ENCODE measurements around the gene GRIFIN.

GRIFIN gene

DNA sequence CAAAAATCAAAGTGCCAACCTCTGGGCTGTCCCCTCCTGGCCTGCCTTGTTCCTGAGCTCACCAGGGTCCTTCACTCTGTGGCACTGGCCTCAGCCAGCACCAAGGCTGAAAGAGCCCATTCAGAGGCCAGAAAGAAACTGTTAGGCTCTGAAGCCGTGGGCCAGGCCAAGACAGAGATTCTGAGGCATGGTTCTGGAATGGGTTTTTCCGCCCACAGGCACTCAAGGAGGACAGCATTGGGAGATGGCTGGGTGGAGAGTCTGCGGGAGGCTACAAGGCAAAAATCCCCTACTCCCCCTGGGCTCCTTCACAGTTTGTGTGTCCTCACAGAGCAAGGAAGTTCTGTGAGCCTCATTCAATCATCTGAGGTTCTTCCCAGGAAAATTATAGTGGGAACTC lies 31.7 kb downstream of the GRIFIN start:
- no peaks in the 10 kb centered on the region for H3K9me3 ChIP-seq (ENCODE audit: control insufficient read depth, low read length)
- H3K36me3 ChIP-seq (ENCODE audit: control insufficient read depth, insufficient read depth, low read length): no peaks in the 10 kb centered on the region
- H3K27ac ChIP-seq (ENCODE audit: insufficient read depth, low read length, poor library complexity, severe bottlenecking): no peak overlapping the region
- no peak overlapping the region for H3K4me3 ChIP-seq (ENCODE audit: insufficient read depth, low read depth, low read length, poor library complexity, severe bottlenecking)
- DNase-seq: no peak
- H3K4me1 ChIP-seq (ENCODE audit: control insufficient read depth, insufficient read depth, low read length, poor library complexity, severe bottlenecking): no peaks in the 10 kb centered on the region
- no peaks in the 10 kb centered on the region for H3K27me3 ChIP-seq (replicated peaks; ENCODE audit: control insufficient read depth, insufficient read depth, low read length, poor library complexity, severe bottlenecking)

DNA sequence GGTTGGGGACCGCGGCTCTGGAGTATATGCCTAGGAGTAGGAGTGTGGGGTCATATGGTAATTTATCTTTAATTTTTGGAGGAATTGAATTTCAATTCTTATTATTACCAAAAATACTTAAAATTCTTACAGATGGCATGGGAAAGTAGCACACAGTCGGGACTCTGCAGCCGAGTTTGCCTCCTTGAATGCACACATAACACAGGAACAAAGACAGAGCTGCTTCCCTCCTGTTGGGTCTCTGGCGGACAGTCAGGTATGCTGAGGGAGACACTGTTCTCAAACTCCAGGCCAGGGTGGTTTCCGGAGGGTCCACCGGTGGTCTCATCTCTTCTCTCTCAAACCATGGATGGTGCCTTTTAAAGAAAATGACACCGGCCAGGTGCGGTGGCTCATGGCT lies 32.7 kb downstream of the GRIFIN start:
- Histone ChIP-seq H3K36me3 (ENCODE audit: control insufficient read depth, insufficient read depth, low read length) (no peaks in the 10 kb centered on the region), H3K27me3 (replicated peaks; ENCODE audit: control insufficient read depth, insufficient read depth, low read length, poor library complexity, severe bottlenecking) (no peaks in the 10 kb centered on the region), H3K27ac (ENCODE audit: insufficient read depth, low read length, poor library complexity, severe bottlenecking) (no peak overlapping the region), H3K9me3 (ENCODE audit: control insufficient read depth, low read length) (no peaks in the 10 kb centered on the region), H3K4me3 (ENCODE audit: insufficient read depth, low read depth, low read length, poor library complexity, severe bottlenecking) (no peak overlapping the region), H3K4me1 (ENCODE audit: control insufficient read depth, insufficient read depth, low read length, poor library complexity, severe bottlenecking) (no peaks in the 10 kb centered on the region)
- DNase-seq: no peak

DNA sequence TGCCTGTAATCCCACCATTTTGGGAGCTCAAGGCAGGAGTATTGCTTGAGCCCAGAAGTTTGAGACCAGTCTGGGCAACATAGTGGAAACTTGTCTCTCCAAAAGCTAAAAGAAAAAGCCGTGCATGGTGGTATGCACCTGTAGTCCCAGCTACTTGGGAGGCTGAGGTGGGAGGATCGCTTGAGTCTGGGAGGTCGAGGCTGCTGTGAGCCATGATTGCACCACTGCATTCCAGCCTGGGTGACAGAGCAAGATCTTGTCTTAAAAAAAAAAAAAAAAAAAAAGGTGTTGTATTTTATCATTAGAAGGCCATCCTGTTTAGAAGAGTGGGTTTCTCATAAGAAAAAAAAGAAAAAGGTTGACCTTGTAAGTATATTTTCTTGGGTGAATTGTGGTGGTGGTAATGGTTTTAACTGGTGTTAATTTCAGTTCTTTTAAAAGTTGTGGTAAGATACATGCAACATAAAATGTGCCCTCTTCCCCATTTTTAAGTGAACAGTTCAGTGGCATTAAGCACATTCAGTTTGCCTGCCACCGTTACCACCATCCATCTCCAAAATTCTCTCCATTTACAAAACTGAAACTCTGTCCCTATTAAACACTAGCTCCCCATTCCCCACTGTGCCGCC lies 34.7 kb downstream of the GRIFIN start:
- no peaks in the 10 kb centered on the region for H3K9me3 ChIP-seq (ENCODE audit: control insufficient read depth, low read length)
- H3K27me3 ChIP-seq (replicated peaks; ENCODE audit: control insufficient read depth, insufficient read depth, low read length, poor library complexity, severe bottlenecking): no peaks in the 10 kb centered on the region
- no peak overlapping the region for H3K4me3 ChIP-seq (ENCODE audit: insufficient read depth, low read depth, low read length, poor library complexity, severe bottlenecking)
- H3K36me3 ChIP-seq (ENCODE audit: control insufficient read depth, insufficient read depth, low read length): no peaks in the 10 kb centered on the region
- no peak for DNase-seq
- H3K27ac ChIP-seq (ENCODE audit: insufficient read depth, low read length, poor library complexity, severe bottlenecking): no peak overlapping the region
- no peaks in the 10 kb centered on the region for H3K4me1 ChIP-seq (ENCODE audit: control insufficient read depth, insufficient read depth, low read length, poor library complexity, severe bottlenecking)

DNA sequence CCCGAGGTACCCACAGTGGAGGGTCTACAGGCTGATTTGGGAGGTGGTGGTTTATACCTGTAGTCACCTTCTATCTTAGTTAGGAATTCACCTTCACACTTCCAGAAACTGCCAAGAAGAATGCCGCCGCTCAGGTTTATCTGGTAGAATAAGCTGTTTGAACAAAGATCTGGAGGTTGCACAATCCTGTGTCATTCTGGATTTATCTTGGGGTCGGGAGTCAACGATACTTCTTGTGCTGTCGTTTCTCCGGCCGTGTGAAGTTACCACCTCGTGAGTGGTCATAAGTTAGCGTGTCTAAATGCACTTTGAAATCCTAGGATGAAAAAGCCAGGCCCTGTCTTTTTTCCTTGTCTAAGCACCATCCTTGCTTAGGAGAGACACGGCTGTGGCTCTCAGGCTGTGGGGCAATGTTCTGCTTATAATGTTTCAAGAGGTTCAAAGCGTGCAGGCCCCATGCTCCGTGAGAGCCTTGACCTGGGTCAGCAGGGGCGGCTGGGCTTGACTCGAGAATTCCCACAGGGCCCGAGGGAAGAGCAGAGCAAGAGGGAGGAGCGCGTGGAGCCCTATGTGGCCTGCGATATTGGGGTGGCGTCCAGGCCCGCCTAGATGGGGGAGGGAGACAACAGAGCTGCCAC lies 35.5 kb downstream of the GRIFIN start:
- Histone ChIP-seq H3K36me3 (ENCODE audit: control insufficient read depth, insufficient read depth, low read length) (peaks cover under 1% of the 10 kb centered on the region), H3K4me3 (ENCODE audit: insufficient read depth, low read depth, low read length, poor library complexity, severe bottlenecking) (no peak overlapping the region), H3K27ac (ENCODE audit: insufficient read depth, low read length, poor library complexity, severe bottlenecking) (no peak overlapping the region), H3K9me3 (ENCODE audit: control insufficient read depth, low read length) (no peaks in the 10 kb centered on the region), H3K27me3 (replicated peaks; ENCODE audit: control insufficient read depth, insufficient read depth, low read length, poor library complexity, severe bottlenecking) (no peaks in the 10 kb centered on the region), H3K4me1 (ENCODE audit: control insufficient read depth, insufficient read depth, low read length, poor library complexity, severe bottlenecking) (no peaks in the 10 kb centered on the region)
- no peak for DNase-seq

DNA sequence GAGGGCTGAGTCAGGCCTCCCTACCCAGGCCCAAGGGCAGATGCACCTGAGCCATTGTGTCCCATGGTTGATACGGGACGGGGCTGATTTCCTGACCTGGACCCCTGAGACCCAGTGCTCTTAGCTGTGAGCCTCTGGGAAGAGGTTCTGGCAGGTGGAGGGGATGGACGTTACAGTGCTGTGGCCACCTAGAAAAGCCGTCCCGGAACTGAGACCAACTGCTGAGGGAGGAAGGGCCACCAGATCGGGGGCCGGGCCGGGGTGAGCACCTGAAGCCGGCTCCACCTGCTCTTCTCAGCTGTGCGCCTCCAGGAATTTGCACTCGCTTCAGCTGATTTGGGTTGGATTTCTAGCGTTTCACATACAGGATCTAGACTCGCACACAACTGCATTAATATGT lies 37.4 kb downstream of the GRIFIN start:
- no peaks in the 10 kb centered on the region for H3K9me3 ChIP-seq (ENCODE audit: control insufficient read depth, low read length)
- H3K27me3 ChIP-seq (replicated peaks; ENCODE audit: control insufficient read depth, insufficient read depth, low read length, poor library complexity, severe bottlenecking): no peaks in the 10 kb centered on the region
- DNase-seq: no peak
- H3K27ac ChIP-seq (ENCODE audit: insufficient read depth, low read length, poor library complexity, severe bottlenecking): no peak overlapping the region
- H3K4me3 ChIP-seq (ENCODE audit: insufficient read depth, low read depth, low read length, poor library complexity, severe bottlenecking): no peak overlapping the region
- peaks cover 10% of the 10 kb centered on the region for H3K36me3 ChIP-seq (ENCODE audit: control insufficient read depth, insufficient read depth, low read length)
- H3K4me1 ChIP-seq (ENCODE audit: control insufficient read depth, insufficient read depth, low read length, poor library complexity, severe bottlenecking): no peaks in the 10 kb centered on the region

DNA sequence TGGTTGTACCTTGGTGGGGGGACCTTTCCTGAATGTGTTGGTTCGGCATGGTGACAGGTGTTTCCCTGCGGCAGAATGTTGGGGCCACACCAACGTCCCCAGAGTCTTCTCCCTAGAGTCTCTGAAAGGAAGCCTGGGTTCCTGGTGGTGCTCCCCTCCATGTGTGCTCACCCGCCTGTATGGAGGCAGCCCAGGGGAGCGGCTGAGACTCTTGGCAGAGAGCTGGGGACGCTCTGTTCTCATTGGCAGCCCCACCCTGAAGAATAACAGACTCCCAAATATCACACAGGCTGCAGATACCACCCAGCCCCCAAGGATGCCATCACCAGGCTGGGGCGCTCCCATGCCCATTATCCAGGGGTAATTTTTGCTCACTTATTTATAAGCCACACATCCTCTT lies 38.0 kb downstream of the GRIFIN start:
- Histone ChIP-seq H3K4me1 (ENCODE audit: control insufficient read depth, insufficient read depth, low read length, poor library complexity, severe bottlenecking) (no peaks in the 10 kb centered on the region), H3K27ac (ENCODE audit: insufficient read depth, low read length, poor library complexity, severe bottlenecking) (no peak overlapping the region), H3K4me3 (ENCODE audit: insufficient read depth, low read depth, low read length, poor library complexity, severe bottlenecking) (no peak overlapping the region), H3K36me3 (ENCODE audit: control insufficient read depth, insufficient read depth, low read length) (peaks cover 16% of the 10 kb centered on the region), H3K27me3 (replicated peaks; ENCODE audit: control insufficient read depth, insufficient read depth, low read length, poor library complexity, severe bottlenecking) (no peaks in the 10 kb centered on the region), H3K9me3 (ENCODE audit: control insufficient read depth, low read length) (no peaks in the 10 kb centered on the region)
- DNase-seq: no peak

DNA sequence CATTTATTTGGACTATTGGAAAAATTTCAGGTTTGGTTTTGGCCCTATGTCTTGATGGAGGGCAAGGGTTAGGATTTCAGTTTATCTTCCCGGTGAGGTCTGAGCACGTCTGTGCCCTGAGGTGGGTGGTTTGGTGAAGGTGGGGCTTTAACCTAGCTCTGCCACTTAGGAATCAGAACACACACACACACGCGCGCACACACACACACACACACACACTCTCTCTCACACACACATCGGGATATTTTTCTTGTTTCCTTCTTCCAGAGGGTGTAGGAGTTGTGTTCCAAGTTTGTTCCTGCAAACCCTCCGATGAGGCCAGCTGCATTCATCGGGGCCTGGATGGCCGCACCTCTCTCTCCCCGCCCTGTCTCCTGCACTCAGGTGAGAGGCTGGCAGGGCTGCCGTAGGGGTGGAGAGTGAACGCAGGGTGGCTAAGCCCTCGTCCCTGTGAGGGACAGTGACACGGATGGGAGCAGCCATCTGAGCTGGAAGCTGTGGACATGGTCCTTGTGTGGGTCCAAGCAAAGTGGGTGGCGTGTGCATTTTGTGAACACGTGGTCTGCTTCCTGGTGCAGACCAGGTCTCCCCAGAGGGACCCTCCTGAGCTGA lies 38.6 kb downstream of the GRIFIN start:
- Histone ChIP-seq H3K4me3 (ENCODE audit: insufficient read depth, low read depth, low read length, poor library complexity, severe bottlenecking) (no peak overlapping the region), H3K9me3 (ENCODE audit: control insufficient read depth, low read length) (no peaks in the 10 kb centered on the region), H3K36me3 (ENCODE audit: control insufficient read depth, insufficient read depth, low read length) (peaks cover 22% of the 10 kb centered on the region), H3K4me1 (ENCODE audit: control insufficient read depth, insufficient read depth, low read length, poor library complexity, severe bottlenecking) (no peaks in the 10 kb centered on the region), H3K27me3 (replicated peaks; ENCODE audit: control insufficient read depth, insufficient read depth, low read length, poor library complexity, severe bottlenecking) (no peaks in the 10 kb centered on the region), H3K27ac (ENCODE audit: insufficient read depth, low read length, poor library complexity, severe bottlenecking) (no peak overlapping the region)
- no peak for DNase-seq

DNA sequence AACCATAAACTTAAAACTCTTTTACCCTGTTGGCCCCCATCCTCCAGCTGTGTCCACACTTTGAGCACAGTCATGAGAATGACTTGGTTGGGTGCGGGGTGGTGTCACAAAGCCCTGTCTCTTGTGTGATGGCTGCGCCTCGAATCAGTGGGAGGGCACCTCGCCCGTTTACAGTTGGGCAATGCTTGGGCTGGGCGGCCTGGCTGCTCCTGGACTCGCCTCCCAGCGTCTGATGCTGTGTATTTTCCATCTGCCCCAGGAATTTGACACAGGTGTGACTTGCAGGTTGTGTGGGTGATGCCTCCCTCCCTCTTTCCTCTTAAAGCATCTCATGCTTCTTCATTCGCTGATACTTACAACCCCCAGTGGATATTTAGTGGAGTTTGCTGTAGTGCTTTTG lies 39.1 kb downstream of the GRIFIN start:
- Histone ChIP-seq H3K36me3 (ENCODE audit: control insufficient read depth, insufficient read depth, low read length) (peaks cover 27% of the 10 kb centered on the region), H3K4me1 (ENCODE audit: control insufficient read depth, insufficient read depth, low read length, poor library complexity, severe bottlenecking) (no peaks in the 10 kb centered on the region), H3K27me3 (replicated peaks; ENCODE audit: control insufficient read depth, insufficient read depth, low read length, poor library complexity, severe bottlenecking) (no peaks in the 10 kb centered on the region), H3K9me3 (ENCODE audit: control insufficient read depth, low read length) (no peaks in the 10 kb centered on the region), H3K27ac (ENCODE audit: insufficient read depth, low read length, poor library complexity, severe bottlenecking) (no peak overlapping the region), H3K4me3 (ENCODE audit: insufficient read depth, low read depth, low read length, poor library complexity, severe bottlenecking) (no peak overlapping the region)
- no peak for DNase-seq

DNA sequence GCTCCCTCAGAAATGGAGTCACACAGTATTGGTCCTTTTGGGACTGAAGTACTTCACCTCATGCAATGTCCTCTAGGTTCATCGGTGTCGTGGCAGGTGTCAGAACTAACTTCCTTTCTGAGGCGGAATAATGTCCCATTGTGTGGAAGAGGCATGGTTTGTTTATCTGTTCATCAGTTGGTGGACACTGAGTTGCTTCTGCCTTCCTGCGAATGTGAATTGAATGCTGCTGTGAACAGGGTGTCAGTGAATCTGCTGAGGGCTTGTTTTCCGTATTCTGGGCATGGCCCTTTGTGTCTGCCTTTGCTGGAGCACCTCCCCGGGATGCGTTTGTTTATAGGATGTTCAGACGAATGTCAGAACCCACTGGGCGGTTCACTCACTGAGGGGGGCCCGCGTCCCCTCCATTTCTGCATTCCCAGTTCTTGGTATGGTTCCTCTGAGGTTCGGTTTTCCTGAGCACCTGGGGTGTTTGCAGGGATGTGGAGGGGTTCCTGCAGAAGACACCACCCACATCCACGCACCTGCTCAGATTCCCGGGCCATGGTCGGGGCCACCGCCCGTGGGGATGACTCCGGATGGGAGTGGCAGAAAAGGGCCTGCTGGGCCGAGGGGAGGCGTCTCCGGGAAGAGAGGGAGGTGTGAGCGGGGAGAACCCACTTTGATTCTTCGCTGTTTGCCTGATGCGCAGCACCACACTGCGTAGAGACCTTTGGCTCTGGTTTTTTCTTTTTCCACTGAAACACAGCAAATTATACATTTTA lies 39.7 kb downstream of the GRIFIN start:
- no peaks in the 10 kb centered on the region for H3K9me3 ChIP-seq (ENCODE audit: control insufficient read depth, low read length)
- H3K36me3 ChIP-seq (ENCODE audit: control insufficient read depth, insufficient read depth, low read length): peaks cover 27% of the 10 kb centered on the region
- H3K27ac ChIP-seq (ENCODE audit: insufficient read depth, low read length, poor library complexity, severe bottlenecking): no peak overlapping the region
- no peaks in the 10 kb centered on the region for H3K27me3 ChIP-seq (replicated peaks; ENCODE audit: control insufficient read depth, insufficient read depth, low read length, poor library complexity, severe bottlenecking)
- DNase-seq: no peak
- H3K4me1 ChIP-seq (ENCODE audit: control insufficient read depth, insufficient read depth, low read length, poor library complexity, severe bottlenecking): no peaks in the 10 kb centered on the region
- H3K4me3 ChIP-seq (ENCODE audit: insufficient read depth, low read depth, low read length, poor library complexity, severe bottlenecking): no peak overlapping the region

DNA sequence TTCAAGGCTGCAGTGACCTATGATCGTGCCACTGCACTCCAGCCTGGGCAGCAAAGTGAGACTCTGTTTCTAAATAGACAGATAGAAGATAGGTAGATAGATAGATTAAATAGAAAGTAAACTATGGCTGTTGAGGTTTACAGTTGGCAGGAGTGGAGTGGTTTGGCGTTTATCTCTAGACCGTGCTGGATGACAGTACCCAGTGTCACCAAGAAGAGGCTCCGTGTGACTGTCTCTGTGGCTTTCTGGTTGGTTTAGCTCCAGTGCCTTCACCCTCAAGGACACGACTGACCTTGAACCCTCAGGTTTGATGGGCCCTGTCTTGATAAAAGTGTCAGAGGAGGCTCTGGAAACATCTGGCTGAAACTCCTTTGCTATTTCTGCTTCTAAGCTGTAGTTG lies 41.1 kb downstream of the GRIFIN start:
- H3K36me3 ChIP-seq (ENCODE audit: control insufficient read depth, insufficient read depth, low read length): peaks cover 27% of the 10 kb centered on the region

More for the DNA sequence above, 41.1 kb downstream of the GRIFIN start:
- no peaks in the 10 kb centered on the region for H3K27me3 ChIP-seq (replicated peaks; ENCODE audit: control insufficient read depth, insufficient read depth, low read length, poor library complexity, severe bottlenecking)
- no peaks in the 10 kb centered on the region for H3K4me1 ChIP-seq (ENCODE audit: control insufficient read depth, insufficient read depth, low read length, poor library complexity, severe bottlenecking)
- no peaks in the 10 kb centered on the region for H3K9me3 ChIP-seq (ENCODE audit: control insufficient read depth, low read length)
- H3K4me3 ChIP-seq (ENCODE audit: insufficient read depth, low read depth, low read length, poor library complexity, severe bottlenecking): no peak overlapping the region
- no peak overlapping the region for H3K27ac ChIP-seq (ENCODE audit: insufficient read depth, low read length, poor library complexity, severe bottlenecking)
- no peak for DNase-seq
